LNCaP clone FGC (cell line): ENCODE results near the gene ARVCF.

Experiments used
- DNase-seq: peaks from one replicate; pipeline ENCODE4 v3.0.0-alpha.2; 2011; ENCODE audit warnings: low read depth
- H3K4me3 ChIP-seq: 2 replicates; pipeline ENCODE4 v1.5.1; 2011; ENCODE audit warnings: mild to moderate bottlenecking, low read depth, low read length, control low read depth
- CTCF ChIP-seq: IDR thresholded peaks from 2 replicates; pipeline ENCODE4 v1.5.1; 2012; ENCODE audit warnings: mild to moderate bottlenecking; ENCODE audit not compliant: control insufficient read depth, insufficient read depth; ENCODE audit errors: extremely low read depth

ARVCF gene

GRCh38 chr22:20012741-20013331 lies 3.8 kb downstream of the ARVCF start:
- TF ChIP-seq CTCF, result no peak
- no peak overlapping the region for H3K4me3 ChIP-seq
- no peak for DNase-seq

GRCh38 chr22:20011993-20012740 lies 4.5 kb downstream of the ARVCF start:
- TF ChIP-seq CTCF, result no peak
- H3K4me3 ChIP-seq, result no peak overlapping the region

GRCh38 chr22:20011123-20011992 lies 5.3 kb downstream of the ARVCF start:
- TF ChIP-seq CTCF, result no peak
- H3K4me3 ChIP-seq, result no peak overlapping the region
- no peak for DNase-seq

More at GRCh38 chr22:20011993-20012740, 4.5 kb downstream of the ARVCF start:
- DNase-seq, result no peak

- DNase-seq, result no peak
- H3K4me3 ChIP-seq, result no peak overlapping the region
- no peak for TF ChIP-seq CTCF
Observed at GRCh38 chr22:20010307-20011122, 6.1 kb downstream of the ARVCF start.

GRCh38 chr22:20009582-20010306 lies 6.9 kb downstream of the ARVCF start:
- TF ChIP-seq CTCF, result no peak
- no peak for DNase-seq
- H3K4me3 ChIP-seq, result no peak overlapping the region

- TF ChIP-seq CTCF, result no peak
- H3K4me3 ChIP-seq, result no peak overlapping the region
- DNase-seq, result no peak
Observed at GRCh38 chr22:20009018-20009491, 7.6 kb downstream of the ARVCF start.
